CD4-positive, alpha-beta T cell treated with Interleukin-4 for 1 hour (primary cell): ENCODE data around the gene PLTP.
"Not testable (repeated sequence)": the region's sequence is repeated elsewhere in the genome, so short reads cannot be mapped to it uniquely, and the experiment has no call there.

Experiments used
- DNase-seq, 2 donors: peaks; one replicate each; pipeline ENCODE4 v3.0.0-alpha.2; 2020 to 2022

PLTP gene

GRCh38 chr20:45896641-45897161, 15.3 kb downstream of the PLTP start:
- no peak for DNase-seq

DNA sequence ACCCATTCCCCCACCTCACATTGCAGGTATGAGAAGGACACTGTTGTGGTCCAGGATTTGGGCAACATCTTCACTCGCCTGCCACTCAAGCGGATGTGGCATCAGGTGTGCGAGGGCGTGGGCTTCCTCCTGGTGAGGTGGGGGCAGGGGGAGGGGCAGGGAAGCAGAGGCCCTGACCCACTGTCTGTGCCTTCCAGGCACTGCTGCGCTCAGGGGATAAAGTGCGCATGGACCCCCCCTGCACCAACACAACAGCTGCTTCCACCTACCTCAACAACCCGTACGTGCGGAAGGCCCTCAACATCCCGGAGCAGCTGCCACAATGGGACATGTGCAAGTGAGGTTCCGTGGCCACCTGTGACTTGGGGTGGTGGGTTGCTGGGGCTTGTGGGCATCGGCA, 17.2 kb downstream of the PLTP start:
- no peak for DNase-seq

GRCh38 chr20:45893831-45894230, 18.1 kb downstream of the PLTP start:
- no peak for DNase-seq

DNA sequence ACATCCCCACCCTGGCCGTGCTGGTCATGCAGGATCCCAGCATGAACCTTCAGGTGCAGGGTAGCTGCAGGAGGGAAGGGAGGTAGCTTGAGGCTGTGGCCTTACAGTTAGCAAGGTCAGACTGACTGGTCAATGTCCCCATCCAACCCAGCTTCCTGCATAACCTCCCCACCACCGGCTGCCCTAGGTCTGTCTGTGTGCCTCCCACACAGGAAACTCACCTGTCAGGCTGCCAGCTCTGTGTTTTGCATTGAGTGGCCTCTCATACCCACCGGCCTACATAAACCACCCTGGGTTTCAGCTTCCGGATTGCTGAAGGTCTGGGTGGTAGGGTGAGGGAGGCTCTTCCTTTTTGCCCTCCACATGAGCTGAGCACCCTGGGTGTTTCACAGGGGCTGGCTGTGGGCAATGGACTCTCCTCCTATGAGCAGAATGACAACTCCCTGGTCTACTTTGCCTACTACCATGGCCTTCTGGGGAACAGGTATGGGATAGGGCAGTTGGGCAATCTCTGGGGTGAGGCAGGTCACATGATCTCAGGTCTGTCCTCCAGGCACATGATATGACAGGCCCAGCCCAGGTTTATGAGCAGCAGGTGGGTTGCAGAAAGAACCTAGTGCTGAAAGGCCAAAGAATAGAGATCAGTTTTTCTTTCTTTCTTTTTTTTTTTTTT, 19.0 kb downstream of the PLTP start:
- DNase-seq: no peak

DNA sequence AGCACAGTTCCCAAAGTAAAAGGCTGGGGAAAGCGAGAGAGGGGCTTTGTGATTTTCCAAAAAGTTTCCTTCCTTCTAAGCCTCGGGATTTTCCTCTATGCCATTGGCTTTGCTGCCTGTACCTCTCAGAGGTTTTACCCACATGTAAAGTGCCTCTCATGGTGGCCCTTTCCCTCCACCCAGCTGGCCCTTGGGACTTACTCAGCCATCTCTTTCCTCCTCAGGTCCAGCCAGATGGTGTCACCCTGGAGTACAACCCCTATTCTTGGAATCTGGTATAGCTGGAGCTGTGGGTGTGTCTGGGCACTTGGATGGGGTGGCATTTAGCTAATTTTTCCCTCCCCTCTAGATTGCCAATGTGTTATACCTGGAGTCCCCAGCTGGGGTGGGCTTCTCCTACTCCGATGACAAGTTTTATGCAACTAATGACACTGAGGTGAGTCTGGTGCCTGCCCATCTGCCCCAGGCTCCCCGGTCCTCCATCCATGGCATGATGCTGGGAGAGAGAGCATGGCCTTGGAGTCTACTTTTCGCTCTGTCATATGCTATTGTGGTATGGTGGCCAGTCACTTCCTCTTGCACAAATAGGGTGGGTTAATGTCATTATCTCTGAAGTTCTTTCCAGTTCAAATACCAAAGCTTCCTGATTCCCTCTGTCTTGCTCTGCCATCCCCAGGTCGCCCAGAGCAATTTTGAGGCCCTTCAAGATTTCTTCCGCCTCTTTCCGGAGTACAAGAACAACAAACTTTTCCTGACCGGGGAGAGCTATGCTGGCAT, 19.7 kb downstream of the PLTP start:
- no peak for DNase-seq

DNA sequence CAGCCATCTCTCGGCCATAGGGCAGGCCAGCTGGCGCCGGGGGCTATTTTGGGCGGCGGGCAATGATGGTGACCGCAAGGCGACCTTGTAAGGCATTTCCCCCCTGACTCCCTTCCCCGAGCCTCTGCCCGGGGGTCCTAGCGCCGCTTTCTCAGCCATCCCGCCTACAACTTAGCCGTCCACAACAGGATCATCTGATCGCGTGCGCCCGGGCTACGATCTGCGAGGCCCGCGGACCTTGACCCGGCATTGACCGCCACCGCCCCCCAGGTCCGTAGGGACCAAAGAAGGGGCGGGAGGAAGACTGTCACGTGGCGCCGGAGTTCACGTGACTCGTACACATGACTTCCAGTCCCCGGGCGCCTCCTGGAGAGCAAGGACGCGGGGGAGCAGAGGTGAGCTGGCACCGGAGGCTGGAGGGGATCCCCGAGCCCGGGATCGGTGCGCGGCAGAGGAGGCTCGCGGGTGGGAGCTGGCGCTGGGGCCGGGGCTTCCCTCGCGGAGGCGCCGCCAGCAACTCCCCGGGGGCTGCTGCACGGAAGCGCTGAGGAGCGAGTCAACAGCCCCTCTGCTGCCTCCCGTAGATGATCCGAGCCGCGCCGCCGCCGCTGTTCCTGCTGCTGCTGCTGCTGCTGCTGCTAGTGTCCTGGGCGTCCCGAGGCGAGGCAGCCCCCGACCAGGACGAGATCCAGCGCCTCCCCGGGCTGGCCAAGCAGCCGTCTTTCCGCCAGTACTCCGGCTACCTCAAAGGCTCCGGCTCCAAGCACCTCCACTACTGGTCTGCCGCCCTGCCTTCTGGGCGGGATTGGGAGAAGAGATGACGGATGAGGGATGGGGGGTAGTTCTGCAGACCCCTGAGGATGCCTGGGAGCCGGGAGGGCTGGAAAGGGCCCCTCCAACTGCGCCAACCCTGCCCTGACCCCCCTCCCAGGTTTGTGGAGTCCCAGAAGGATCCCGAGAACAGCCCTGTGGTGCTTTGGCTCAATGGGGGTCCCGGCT, 20.7 kb downstream of the PLTP start, which contains the start of the genes CTSA and NEURL2:
Gene CTSA, plus strand, starts transcription at position 351 of the 999 bp plus-strand sequence. Its CDS starts 234 bp downstream, at position 585.
Gene NEURL2, minus strand, starts transcription at position 224 of the 999 bp plus-strand sequence. Its CDS starts 217 bp downstream, at position 7.
- peak; percentile 80 to 84 for DNase-seq

DNA sequence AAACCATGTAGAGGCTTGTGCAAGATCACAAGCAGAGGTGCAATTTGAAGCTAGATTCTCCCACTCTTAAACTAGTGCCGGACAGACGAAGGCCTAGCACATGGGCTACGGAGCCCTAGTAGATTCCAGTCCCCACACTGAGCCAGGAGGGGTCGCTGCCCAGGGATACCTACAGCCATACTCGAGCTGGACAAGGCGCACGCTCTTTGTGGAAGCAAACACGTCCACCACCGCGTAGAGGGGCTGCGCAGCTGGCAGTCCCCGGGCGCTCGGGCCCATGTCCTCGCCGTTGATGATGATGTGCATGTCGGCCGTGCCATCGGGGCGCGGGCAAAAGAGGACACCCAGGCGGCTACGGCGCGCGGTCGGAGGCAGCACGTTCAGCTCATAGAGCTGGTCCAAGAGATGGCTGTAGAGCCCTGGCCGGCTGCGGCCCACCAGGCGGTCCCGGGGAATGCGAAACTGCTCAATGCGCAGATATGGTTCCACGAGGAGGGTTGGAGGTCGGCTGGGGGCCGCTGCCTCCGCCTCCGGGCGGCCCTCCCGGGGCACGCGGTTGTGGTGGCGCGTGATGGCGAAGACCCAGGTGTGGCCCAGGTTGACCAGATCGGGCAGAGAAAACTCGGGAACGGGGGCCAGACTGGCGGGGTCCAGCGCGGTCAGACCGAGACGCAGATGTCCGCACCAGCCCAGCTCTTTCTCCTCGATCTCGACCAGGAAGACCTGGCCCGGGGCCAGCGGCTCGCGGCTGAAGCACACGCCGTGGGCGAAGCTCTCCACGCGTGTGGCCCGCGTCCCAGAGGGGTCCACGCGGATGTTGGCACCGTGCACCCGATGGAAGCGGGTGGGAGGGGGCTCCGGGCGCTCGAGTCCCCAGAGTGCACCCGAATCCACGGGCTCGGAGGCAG, 21.6 kb downstream of the PLTP start:
- DNase-seq: peak; percentile 47 to 64

GRCh38 chr20:45888681-45889080, 23.3 kb downstream of the PLTP start:
- DNase-seq: no peak

- no peak for DNase-seq
These were observed 24.6 kb downstream of the PLTP start, which contains the start of gene SPATA25 for GRCh38 chr20:45887346-45887715. Gene SPATA25, minus strand, starts transcription at chr20:45887622. Its CDS starts 32 bp downstream, at chr20:45887590.

GRCh38 chr20:45886590-45887345, 25.2 kb downstream of the PLTP start:
- DNase-seq: no peak

- DNase-seq: no peak
These were observed 28.9 kb downstream of the PLTP start for GRCh38 chr20:45883100-45883469.

- DNase-seq: no peak
These were observed 29.4 kb downstream of the PLTP start for GRCh38 chr20:45882469-45883099.

GRCh38 chr20:45880988-45881788, 30.8 kb downstream of the PLTP start, which contains the start of gene ZSWIM1:
Gene ZSWIM1, plus strand, starts transcription at chr20:45881227. Its CDS starts 1,366 bp downstream, at chr20:45882593.
- DNase-seq: peak; percentile 98 to 99

GRCh38 chr20:45878076-45878761, 33.7 kb downstream of the PLTP start:
- no peak for DNase-seq

- no peak for DNase-seq
These were observed 37.4 kb downstream of the PLTP start for GRCh38 chr20:45874576-45874975.

DNA sequence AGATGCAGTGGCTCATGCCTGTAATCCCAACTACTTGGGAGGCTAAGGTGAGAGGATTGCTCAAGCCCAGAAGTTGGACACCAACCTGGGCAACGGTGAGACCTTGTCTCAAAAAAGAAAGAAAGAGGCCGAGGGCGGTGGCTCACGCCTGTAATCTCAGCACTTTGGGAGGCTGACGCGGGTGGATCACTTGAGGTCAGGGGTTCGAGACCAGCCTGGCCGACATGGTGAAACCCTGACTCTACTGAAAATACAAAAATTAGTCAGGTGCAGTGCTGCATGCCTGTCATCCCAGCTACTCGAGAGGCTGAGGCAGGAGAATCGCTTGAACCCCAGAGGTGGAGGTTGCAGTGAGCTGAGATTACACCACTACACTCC, 37.9 kb downstream of the PLTP start:
- not testable (repeated sequence) for DNase-seq

DNA sequence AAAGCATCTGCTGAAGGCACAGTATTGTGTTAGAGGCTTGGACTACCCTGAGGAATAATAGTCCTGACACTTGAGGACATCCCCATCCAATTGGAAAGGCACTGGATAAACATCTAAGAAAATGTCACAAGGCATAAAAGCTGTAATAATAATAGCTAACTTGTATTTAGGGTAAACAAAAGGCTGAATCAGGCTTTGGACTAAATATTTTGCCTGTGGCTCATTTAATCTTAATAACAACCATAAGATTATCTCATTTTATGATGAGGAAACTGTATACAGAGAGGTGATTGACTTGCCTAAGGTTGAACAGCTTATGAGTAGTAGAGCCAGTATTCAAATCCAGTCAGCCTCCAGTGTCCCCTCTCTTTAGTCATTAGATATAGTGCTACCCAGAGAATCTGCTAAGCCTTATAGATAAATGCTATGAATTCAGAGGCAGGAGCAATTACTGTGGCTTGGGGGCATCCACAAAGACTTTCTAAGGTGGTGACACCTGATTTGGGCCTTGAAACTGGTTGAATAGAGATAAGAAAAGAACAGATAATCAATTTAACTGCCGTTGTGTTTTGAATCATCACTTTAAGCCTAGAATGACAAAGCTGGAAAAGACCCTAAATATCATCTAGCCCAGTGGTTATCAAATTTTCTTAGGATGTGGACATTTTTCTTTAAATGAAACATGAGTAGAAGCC, 38.4 kb downstream of the PLTP start:
- no peak for DNase-seq

DNA sequence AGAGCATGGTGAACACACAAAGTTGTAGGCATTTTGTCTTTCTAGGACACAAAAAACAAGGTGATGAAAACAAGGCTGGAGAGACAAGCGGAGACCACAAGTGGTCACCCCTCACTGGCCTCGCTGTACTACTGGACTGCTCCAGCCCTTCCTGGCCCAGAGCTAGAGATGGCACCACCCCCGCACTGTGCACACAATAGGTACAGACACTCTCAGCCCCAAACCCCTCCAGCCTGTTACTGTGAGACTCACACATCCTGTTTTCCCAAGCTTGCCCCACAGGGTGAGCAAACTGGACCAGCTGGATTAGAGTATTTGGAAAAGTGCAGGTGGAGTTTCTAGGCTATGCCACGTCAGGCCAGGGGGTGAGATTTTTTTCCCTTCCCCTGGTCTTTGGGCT, 39.3 kb downstream of the PLTP start:
- no peak for DNase-seq
